ENCODE data around the gene WWOX. TPM values are rescaled to one million over a fixed set of nuclear protein-coding genes. Genes with fewer than 3 reads are reported as not detected.

Gene WWOX
- total and polyA plus RNA-seq, 2 of the 8 experiments (the other 6 are each of a cell fraction or from before 2014, with no cell fraction given): 5.4 to 16.7 TPM

DNA sequence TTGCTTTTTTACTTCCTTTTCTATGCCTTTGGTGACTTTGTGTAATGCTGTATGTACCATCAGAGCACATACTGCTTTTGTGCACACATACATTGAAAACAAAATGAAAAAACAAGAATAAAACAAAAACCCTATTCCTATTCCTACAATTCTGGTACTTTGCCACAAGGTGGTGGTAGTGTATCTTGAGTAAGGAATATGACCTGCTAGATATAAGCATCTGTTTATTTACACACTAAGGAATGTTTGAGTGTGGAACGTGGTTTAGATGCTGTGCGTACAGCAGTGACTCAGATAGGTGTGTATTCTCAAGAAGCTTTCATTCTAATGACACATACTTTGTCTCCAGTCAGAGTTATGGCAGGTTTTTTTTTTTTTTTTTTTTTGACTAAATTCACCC, 606.2 kb downstream of the WWOX start:
- Histone ChIP-seq H4K5ac (ENCODE audit: insufficient read length, low read depth, low read length) (no peak overlapping the region), H2BK20ac (ENCODE audit: low read length) (no peak overlapping the region), H3K79me2 (ENCODE audit: control insufficient read depth in 1 of 2, insufficient read depth in 2 of 2, low read length in 2 of 2) (no peaks in the 10 kb centered on the region), H3K4me3 (ENCODE audit: extremely low read depth in 1 of 4, insufficient read depth in 2 of 4, low read depth in 3 of 4, low read length in 4 of 4) (no peak overlapping the region), H3K23me2 (ENCODE audit: low read depth, low read length) (no peaks in the 10 kb centered on the region), H3K36me3 (ENCODE audit: control insufficient read depth in 2 of 4, insufficient read depth in 4 of 4, low read length in 3 of 4) (no peaks in the 10 kb centered on the region), H3K4ac (replicated peaks; ENCODE audit: insufficient read length, low read depth, low read length) (no peak overlapping the region), H3K27ac (ENCODE audit: low read depth, low read length) (no peak overlapping the region), H3K18ac (ENCODE audit: extremely low read depth, low read length) (no peak overlapping the region), H3K79me1 (ENCODE audit: low read depth, low read length) (no peaks in the 10 kb centered on the region), H4K91ac (replicated peaks; ENCODE audit: insufficient read length, low read length) (no peak overlapping the region), H3K14ac (ENCODE audit: insufficient read length) (no peak overlapping the region), H3K27me3 (replicated peaks in 1 of 4; ENCODE audit: control insufficient read depth in 3 of 4, extremely low read depth in 1 of 4, insufficient read depth in 3 of 4, low read length in 3 of 4) (no peaks in the 10 kb centered on the region), H2AFZ (ENCODE audit: low read length) (no peak overlapping the region), H2BK120ac (replicated peaks; ENCODE audit: low read depth, low read length) (no peak overlapping the region), H2BK5ac (ENCODE audit: low read depth, low read length) (no peak overlapping the region), H2BK15ac (ENCODE audit: low read length) (no peak overlapping the region), H3K23ac (ENCODE audit: insufficient read length) (no peak overlapping the region), H3K56ac (replicated peaks; ENCODE audit: insufficient read length, low read depth, low read length) (no peak overlapping the region), H4K8ac (ENCODE audit: extremely low read depth, insufficient read depth, low read length) (no peak overlapping the region), H4K20me1 (replicated peaks in 1 of 2; ENCODE audit: control insufficient read depth in 1 of 2, insufficient read depth in 2 of 2, low read length in 2 of 2) (peaks cover 0 to 2% of the 10 kb centered on the region in 2 experiments), H2BK12ac (ENCODE audit: low read depth, low read length) (no peak overlapping the region), H2AK5ac (ENCODE audit: low read depth, low read length) (no peak overlapping the region), H3K4me1 (replicated peaks in 1 of 4; ENCODE audit: control insufficient read depth in 3 of 4, insufficient read depth in 4 of 4, low read length in 3 of 4) (peaks cover 0 to 3% (median 0%) of the 10 kb centered on the region in 4 experiments; a peak in 1 of 7 replicates), H3K9ac (replicated peaks in 1 of 4; ENCODE audit: extremely low read depth in 1 of 4, low read depth in 3 of 4, low read length in 3 of 4) (no peak overlapping the region), H3K4me2 (ENCODE audit: insufficient read depth in 1 of 2, low read depth in 2 of 2, low read length in 2 of 2) (no peak overlapping the region), H3K9me3 (ENCODE audit: insufficient read depth in 2 of 2, low read depth in 1 of 2, low read length in 1 of 2) (no peaks in the 10 kb centered on the region)
- ChIA-PET POLR2A (ENCODE audit: partially characterized antibody) (no interaction called here), CTCF (ENCODE audit: partially characterized antibody) (interaction anchor here (0.6 to 2.5 kb wide), 35 partner anchors 8 to 1400 kb away, joined by 3 to 20 read pairs (median 3); no protein-coding TSS in a partner anchor)
- WGBS, 2 experiments (ENCODE audit: extremely low coverage in 1 of 2, insufficient coverage in 1 of 2, insufficient read length in 1 of 2, insufficient replicate concordance in 2 of 2, low coverage in 1 of 2, low lambda C conversion rate in 2 of 2, missing lambda C conversion rate in 1 of 2): 64% methylated on average over 2 of the region's 2 CpGs; no CpG with 5 or more reads in 1 of the 2 experiments
- FAIRE-seq (peak; percentile 69), DNase-seq (ENCODE audit: low read depth in 1 of 2, low spot score in 2 of 2) (no peak)
- TF ChIP-seq RAD21 (IDR thresholded peaks at IDR 0.05 in 1 of 2, conservative IDR thresholded peaks at IDR 0.05 in 1 of 2; ENCODE audit: low read depth in 2 of 2, low read length in 2 of 2) (peak; percentile 76 to 80), TAF1 (IDR thresholded peaks at IDR 0.05; ENCODE audit: low read depth, low read length) (no peak), RXRA (IDR thresholded peaks at IDR 0.05; ENCODE audit: insufficient read depth, low read depth, low read length) (no peak), JUND (IDR thresholded peaks at IDR 0.05; ENCODE audit: low read length) (0 out of 2 replicates have a peak, but pooled peaks have one; percentile 7)
- TF ChIP-seq, protein P1, sequence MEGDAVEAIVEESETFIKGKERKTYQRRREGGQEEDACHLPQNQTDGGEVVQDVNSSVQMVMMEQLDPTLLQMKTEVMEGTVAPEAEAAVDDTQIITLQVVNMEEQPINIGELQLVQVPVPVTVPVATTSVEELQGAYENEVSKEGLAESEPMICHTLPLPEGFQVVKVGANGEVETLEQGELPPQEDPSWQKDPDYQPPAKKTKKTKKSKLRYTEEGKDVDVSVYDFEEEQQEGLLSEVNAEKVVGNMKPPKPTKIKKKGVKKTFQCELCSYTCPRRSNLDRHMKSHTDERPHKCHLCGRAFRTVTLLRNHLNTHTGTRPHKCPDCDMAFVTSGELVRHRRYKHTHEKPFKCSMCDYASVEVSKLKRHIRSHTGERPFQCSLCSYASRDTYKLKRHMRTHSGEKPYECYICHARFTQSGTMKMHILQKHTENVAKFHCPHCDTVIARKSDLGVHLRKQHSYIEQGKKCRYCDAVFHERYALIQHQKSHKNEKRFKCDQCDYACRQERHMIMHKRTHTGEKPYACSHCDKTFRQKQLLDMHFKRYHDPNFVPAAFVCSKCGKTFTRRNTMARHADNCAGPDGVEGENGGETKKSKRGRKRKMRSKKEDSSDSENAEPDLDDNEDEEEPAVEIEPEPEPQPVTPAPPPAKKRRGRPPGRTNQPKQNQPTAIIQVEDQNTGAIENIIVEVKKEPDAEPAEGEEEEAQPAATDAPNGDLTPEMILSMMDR (IDR thresholded peaks at IDR 0.05; ENCODE audit: control extremely low read depth in 1 of 3, insufficient read depth in 1 of 3, low read depth in 1 of 3, low read length in 3 of 3): peak in 2 of 3 experiments; percentile 33 to 64; a peak in 2 of 4 replicates

Data from H1 (cell line).